Left lung (tissue), 10 donors: ENCODE results near the gene HAGH. TPM values are rescaled to one million over a fixed set of nuclear protein-coding genes. Genes with fewer than 3 reads are reported as not detected.

Source experiments
- ATAC-seq: fragments of 200-7000 bp; cut with Tn5 transposase; one replicate; pipeline ENCODE4 v1.9.1; 2020; ENCODE audit warnings: moderate library complexity
- DNase-seq, 4 donors: peaks; one replicate each; pipeline ENCODE4 v3.0.0-alpha.2; 2013 to 2020
- H3K27ac ChIP-seq, 2 donors: fragments of 200-600 bp; sonication (generic) in 1 of 2; one replicate each; pipeline versions ENCODE4 v1.5.0 to v1.8.0; 2020 to 2021
- H3K27me3 ChIP-seq, 2 donors: fragments of 200-600 bp; sonication (generic) in 1 of 2; one replicate each; pipeline versions ENCODE4 v1.5.0 to v1.8.0; 2020 to 2021
- H3K36me3 ChIP-seq, 2 donors: fragments of 200-600 bp; sonication (generic) in 1 of 2; one replicate each; pipeline versions ENCODE4 v1.5.0 to v1.8.0; 2020 to 2021
- H3K4me1 ChIP-seq, 2 donors: fragments of 200-600 bp; one replicate each; pipeline ENCODE4 v1.8.0; 2021
- H3K4me3 ChIP-seq, 2 donors: fragments of 200-600 bp; sonication (generic) in 1 of 2; one replicate each; pipeline versions ENCODE4 v1.5.0 to v1.8.0; 2020 to 2021; ENCODE audit warnings: mild to moderate bottlenecking in 1 of 2
- H3K9me3 ChIP-seq, 2 donors: fragments of 200-600 bp; sonication (generic) in 1 of 2; one replicate each; pipeline versions ENCODE4 v1.5.0 to v1.8.0; 2020 to 2021
- intact Hi-C, 2 donors: fragments of 100-400 bp; cut with DNase I; formaldehyde crosslinking; loops; one replicate each; pipeline versions ENCODE4 v1.11.2 to v1.14.2; 2022
- polyA plus RNA-seq, 6 donors: library from polyadenylated mRNA; unstranded; fragments of 120-200 nt; gene quantifications; one replicate each; pipeline ENCODE4 v1.2.1, GENCODE V29; 2013; ENCODE audit not compliant: insufficient read length in 6 of 6
- total RNA-seq, 2 donors: library from RNA; stranded (reverse); fragmentation: NEBNext Ultra II Directional; extraction: Animal tissue kit (Norgen Biotek cat#: 25700); gene quantifications; one replicate each; pipeline ENCODE4 v1.2.1, GENCODE V29; 2021
- TF ChIP-seq, protein P1 (sequence below), 2 donors: fragments of 200-600 bp; sonication (generic) in 1 of 2; IDR thresholded peaks; one replicate each; pipeline versions ENCODE4 v1.5.0 to v1.8.0; 2021; ENCODE audit warnings: antibody characterized with exemption in 2 of 2
- donor health status: DM: no; HTN: yes; CAD: no.
- donor health status: DM: no; HTN: no; CAD: no.

The HAGH gene
- total and polyA plus RNA-seq, 8 donors = 21.0 to 62.0 (median 26.7) TPM

DNA sequence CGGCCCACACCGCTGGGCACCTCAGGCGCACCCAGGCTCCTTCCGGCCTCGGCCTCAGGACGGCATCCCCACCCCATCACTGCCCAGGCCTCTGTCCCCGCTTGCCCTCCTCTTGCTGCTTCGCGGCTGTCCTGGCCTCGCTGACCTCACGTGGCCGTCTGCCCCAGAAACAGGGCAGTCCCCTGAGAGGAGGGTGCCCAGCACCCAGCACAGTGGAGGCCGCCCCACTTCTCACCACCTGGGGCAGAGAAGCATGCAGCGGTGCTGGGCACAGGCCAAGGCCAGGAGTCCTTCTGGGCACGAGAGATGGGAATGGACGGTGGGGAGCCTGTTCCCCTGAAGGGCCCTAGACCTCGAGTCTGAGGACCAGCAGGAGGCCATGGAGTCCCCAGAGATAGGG lies 8.9 kb downstream of the HAGH start:
- intact Hi-C loops = no loop called here
- DNase-seq (no peak), ATAC-seq (no peak)
- TF ChIP-seq, protein P1, sequence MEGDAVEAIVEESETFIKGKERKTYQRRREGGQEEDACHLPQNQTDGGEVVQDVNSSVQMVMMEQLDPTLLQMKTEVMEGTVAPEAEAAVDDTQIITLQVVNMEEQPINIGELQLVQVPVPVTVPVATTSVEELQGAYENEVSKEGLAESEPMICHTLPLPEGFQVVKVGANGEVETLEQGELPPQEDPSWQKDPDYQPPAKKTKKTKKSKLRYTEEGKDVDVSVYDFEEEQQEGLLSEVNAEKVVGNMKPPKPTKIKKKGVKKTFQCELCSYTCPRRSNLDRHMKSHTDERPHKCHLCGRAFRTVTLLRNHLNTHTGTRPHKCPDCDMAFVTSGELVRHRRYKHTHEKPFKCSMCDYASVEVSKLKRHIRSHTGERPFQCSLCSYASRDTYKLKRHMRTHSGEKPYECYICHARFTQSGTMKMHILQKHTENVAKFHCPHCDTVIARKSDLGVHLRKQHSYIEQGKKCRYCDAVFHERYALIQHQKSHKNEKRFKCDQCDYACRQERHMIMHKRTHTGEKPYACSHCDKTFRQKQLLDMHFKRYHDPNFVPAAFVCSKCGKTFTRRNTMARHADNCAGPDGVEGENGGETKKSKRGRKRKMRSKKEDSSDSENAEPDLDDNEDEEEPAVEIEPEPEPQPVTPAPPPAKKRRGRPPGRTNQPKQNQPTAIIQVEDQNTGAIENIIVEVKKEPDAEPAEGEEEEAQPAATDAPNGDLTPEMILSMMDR (IDR thresholded peaks at IDR 0.05) = no peak
- Histone ChIP-seq H3K4me1 (peaks cover 0 to 4% of the 10 kb centered on the region in 2 donors), H3K27ac (no peak overlapping the region), H3K27me3 (no peaks in the 10 kb centered on the region), H3K4me3 (no peak overlapping the region), H3K9me3 (no peaks in the 10 kb centered on the region), H3K36me3 (peaks cover 0 to 92% of the 10 kb centered on the region in 2 donors)

DNA sequence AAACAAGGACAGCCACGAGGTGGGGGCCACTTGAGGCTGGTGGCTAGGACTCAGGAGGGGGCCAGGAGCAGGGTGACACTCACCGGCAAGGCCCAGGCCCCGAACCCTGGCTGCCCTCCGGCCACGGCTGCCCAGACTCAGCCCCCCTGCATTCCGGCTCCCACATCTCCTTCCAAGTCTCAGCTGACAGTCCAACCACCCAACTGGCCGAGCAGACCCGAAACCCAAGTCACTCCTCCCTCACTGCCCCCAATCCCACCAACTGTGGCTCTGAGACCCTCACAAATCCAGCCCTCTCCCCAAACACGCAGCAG lies 9.4 kb downstream of the HAGH start:
- intact Hi-C loops = no loop called here
- DNase-seq = no peak
- Histone ChIP-seq H3K4me3 (no peak overlapping the region), H3K27ac (no peak overlapping the region), H3K9me3 (no peaks in the 10 kb centered on the region), H3K36me3 (peaks cover 0 to 87% of the 10 kb centered on the region in 2 donors), H3K27me3 (no peaks in the 10 kb centered on the region), H3K4me1 (peaks cover 0 to 7% of the 10 kb centered on the region in 2 donors)
- TF ChIP-seq, protein P1 (IDR thresholded peaks at IDR 0.05) = no peak
- ATAC-seq = no peak

DNA sequence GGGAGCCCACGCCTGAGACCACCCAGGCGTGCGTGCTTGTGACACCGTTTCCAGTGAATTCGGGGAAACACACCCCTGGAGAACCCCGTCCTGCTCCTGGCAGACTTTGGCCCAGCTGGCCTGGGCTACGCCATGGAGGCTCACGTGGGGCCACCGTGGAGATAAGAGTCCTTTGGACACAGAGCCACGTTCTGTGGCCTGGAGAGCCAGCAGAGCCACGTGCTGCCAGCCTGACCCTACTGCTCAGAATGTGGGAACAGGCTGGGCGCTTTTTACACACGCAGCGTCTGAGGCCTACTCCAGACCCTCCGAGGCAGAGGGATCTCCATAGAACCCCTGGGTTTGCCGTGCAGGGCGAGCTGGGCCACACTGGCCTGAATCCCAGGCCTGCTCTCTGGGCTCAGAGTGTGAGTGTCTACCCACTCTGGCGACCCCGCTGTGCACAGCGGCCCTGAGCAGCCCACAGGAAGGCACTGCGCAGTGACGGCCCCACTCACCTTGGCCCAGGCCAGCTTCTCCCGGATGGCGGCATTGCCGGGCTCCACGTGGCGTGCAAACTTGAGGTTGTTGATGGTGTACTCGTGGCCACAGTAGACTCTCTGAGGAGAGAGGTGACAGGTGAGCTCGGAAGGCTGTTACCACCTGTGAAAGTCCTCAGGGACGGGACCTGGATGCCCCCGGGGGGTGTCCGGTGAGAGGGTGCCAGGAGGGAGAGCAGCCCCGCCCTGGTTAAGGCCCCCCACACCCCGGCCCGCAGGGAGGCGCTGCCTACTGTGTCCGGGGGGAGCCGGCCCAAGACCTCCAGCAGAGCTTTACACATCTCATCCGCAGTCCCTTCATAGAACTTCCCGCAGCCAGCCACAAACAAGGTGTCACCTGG lies 10.0 kb downstream of the HAGH start:
- H3K27me3 ChIP-seq = no peaks in the 10 kb centered on the region

DNA sequence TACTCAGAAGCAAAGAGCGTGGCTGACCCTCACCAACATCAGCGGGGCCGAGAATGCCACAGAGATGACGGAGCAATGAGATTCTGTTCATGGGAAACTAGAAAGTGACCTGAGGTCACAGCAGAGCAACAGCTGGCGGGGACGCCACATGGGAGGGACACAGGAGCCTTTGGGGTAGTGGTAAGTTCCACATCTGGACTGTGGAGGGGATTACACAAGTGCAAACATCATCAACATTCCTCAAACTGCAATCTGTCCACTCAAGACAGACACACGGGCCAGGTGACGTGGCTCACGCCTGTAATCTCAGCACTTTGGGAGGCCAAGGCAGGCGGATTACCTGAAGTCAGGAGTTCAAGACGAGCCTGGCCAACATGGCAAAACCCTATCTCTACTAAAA lies 11.2 kb downstream of the HAGH start:
- peaks cover 0 to 73% of the 10 kb centered on the region in 2 donors for H3K36me3 ChIP-seq
- ATAC-seq (no peak), DNase-seq (no peak)
- H3K27ac ChIP-seq = no peak overlapping the region
- H3K9me3 ChIP-seq = no peaks in the 10 kb centered on the region
- TF ChIP-seq, protein P1 (IDR thresholded peaks at IDR 0.05) = no peak
- no peaks in the 10 kb centered on the region for H3K27me3 ChIP-seq
- no peak overlapping the region for H3K4me3 ChIP-seq
- intact Hi-C loops = no loop called here
- peaks cover 0 to 7% of the 10 kb centered on the region in 2 donors for H3K4me1 ChIP-seq

More for the DNA sequence above, 10.0 kb downstream of the HAGH start:
- peaks cover 0 to 7% of the 10 kb centered on the region in 2 donors for H3K4me1 ChIP-seq
- no peak overlapping the region for H3K27ac ChIP-seq
- ATAC-seq (no peak), DNase-seq (no peak)
- no peak overlapping the region for H3K4me3 ChIP-seq
- no peaks in the 10 kb centered on the region for H3K9me3 ChIP-seq
- peaks cover 0 to 81% of the 10 kb centered on the region in 2 donors for H3K36me3 ChIP-seq
- TF ChIP-seq, protein P1 (IDR thresholded peaks at IDR 0.05) = no peak
- intact Hi-C loops = no loop called here

DNA sequence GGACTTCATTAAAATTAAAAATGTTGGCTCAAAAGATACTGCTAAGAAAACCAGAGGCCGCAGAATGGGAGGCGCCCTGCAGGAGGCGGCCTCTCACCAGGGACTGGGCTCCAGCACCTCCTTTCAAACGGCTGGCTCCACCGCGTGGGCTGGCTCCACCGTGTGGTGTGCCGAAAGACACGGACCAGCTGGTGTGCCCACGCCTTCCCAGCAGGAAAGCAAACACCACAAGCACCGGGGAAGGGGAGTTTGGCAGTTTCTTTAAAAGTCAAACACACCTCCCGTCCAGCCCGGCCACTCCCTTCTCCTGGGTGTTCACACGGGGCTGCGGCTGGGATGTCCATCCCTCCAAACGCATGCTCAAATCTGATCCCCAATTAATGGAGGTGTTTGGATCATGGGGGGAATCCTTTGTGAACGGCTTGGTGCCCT lies 13.9 kb downstream of the HAGH start:
- ATAC-seq = peak; percentile 99
- H3K9me3 ChIP-seq = no peaks in the 10 kb centered on the region
- intact Hi-C loops = no loop called here
- no peak overlapping the region for H3K4me3 ChIP-seq
- peaks cover 0 to 7% of the 10 kb centered on the region in 2 donors for H3K4me1 ChIP-seq
- H3K27ac ChIP-seq = no peak overlapping the region
- DNase-seq = peak; percentile 67 to 92 (median 87)
- TF ChIP-seq, protein P1 (IDR thresholded peaks at IDR 0.05) = peak; percentile 23 to 46
- H3K27me3 ChIP-seq = no peaks in the 10 kb centered on the region
- H3K36me3 ChIP-seq = peaks cover 0 to 74% of the 10 kb centered on the region in 2 donors
